GM18502 (cell line): Measurements from ENCODE around the gene SIRT7.

ENCODE experiments used
- ATAC-seq: cut with Tn5 transposase; IDR thresholded peaks from one replicate; pipeline ENCODE4 v1.9.1; 2021; ENCODE audit warnings: mild to moderate bottlenecking; ENCODE audit not compliant: unreplicated experiment, poor library complexity

The SIRT7 gene

GRCh38 chr17:81933178-81933699 lies 15.3 kb upstream of the SIRT7 start:
- no peak for ATAC-seq

DNA sequence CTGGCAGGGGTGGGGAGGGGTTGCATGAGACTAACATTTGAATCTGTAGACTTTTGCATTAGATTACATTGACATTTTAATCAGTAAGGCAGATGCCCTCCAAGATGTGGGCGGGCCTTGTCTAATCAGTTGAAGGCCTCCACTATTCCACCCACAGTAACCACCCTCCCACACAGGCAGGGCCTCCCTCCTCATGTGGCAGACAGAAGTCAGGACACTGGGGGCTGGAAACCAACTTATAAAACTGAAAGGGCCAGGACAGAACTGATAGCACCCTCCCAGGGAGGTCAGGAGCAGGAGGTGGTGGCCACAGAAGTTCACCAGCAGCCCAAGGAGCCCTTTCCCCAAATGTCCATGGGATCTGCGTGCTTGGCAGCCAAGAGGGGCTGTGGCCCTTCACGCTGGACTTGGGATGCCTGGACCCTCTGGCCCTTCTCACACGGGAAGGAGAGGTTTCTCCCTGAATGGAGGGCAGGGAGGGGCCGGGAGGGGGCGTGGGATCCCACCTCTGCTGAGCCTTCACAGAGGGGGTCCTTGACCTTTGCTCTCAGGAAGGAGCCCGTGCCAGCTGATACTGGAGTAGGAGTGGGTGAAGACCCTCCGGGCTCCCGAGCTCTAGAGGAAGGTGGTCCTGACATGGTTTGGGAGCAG lies 14.5 kb upstream of the SIRT7 start:
- no peak for ATAC-seq

GRCh38 chr17:81931557-81932332 lies 13.8 kb upstream of the SIRT7 start:
- ATAC-seq = no peak

DNA sequence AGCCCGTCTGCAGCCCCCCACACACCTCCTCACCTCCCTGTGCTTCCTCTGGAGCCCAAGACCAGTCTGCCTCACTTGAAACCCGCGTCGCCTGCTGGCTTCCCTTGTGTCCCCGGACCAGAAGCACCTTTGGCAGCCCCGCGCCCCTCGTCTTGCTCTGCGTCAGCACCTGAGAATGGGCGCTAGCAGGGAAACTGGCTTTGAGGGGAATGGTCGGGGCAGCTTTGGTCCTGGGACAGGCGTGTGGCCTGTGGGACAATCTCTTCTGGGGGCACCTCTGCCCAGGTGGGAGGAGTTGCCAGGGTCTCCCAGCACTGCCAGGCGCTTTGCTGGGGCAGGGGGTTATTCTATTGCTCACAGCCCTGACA lies 13.2 kb upstream of the SIRT7 start:
- ATAC-seq = no peak

GRCh38 chr17:81930142-81931125 lies 12.5 kb upstream of the SIRT7 start:
- no peak for ATAC-seq

GRCh38 chr17:81929253-81930141 lies 11.5 kb upstream of the SIRT7 start:
- no peak for ATAC-seq

- ATAC-seq = no peak
Observed at GRCh38 chr17:81928544-81929252, 10.7 kb upstream of the SIRT7 start.

DNA sequence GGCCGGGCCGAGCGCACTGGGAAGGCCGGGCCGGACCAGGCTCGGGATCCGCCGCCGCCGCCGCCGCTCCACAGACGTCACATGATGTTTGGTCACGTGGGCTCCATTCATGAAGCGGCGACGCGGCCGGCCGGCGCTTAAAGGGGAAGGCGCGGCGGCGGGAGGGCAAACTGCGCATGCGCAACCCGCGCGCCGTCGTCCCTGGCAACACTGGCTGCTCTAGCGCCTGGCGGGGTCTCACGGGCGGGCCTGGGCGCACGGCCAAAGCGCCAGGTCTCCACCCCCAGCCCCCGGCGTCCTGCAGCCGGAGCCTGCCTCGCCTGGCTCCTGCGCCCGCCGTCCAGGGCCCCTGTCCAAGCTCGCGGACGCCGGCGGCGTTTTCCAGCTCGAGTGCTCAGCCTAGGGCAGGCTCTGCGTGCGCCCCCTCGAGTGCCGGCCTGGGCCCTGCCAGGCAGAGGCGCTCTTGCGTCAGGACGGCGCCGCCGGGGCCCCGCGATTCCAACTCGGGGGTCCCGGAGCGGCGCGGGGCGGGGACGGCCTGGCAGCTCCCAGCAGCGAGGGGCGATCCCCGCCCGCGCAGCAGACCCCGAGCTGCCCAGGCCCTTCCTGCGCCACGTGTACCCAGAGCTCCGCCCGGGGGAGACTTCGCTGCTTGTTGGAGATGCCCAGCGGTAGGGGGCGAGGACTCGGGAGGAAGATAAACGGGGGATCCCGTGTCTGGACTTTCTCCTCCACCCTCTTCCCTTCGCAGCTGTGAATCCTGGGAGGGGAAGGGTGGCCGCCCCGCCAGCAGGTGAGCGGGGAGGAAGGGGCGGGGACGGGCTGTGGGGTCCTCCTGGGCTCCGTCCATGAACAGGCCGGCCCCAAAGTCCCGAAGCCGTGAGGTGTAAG lies 9.9 kb upstream of the SIRT7 start, which contains the start of gene MAFG:
Gene MAFG, minus strand, starts transcription at position 83 of the 891 bp plus-strand sequence. CDS start 4,550 bp downstream, outside the sequence.
- ATAC-seq = peak; percentile 58

DNA sequence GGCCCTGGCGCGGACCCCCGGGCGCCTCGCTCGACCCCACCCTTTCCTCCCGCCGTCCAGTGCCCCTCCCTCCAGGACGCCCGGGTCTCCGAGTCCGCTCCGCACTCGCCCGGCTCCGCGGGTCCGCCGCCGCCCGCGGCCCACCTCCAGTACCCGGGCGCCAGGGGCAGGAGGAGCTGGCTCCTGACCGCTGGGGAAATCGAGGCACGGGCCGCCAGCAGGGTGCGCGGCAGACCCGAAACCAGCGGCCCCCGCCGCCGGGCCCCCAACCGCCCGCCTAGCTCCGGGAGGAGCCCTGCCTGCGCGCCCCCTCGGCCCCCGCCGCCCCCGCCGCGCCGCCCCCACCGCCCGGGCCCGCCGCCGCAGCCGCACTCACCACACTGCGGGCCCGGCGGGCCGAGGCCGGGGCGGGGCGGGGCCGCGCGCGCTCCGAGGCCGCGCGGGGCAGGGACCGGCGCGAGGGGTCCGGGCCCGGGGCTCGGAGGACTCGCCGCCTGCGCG lies 9.2 kb upstream of the SIRT7 start:
- peak; percentile 19 for ATAC-seq

GRCh38 chr17:81926451-81927151 lies 8.6 kb upstream of the SIRT7 start:
- ATAC-seq = peak; percentile 11

DNA sequence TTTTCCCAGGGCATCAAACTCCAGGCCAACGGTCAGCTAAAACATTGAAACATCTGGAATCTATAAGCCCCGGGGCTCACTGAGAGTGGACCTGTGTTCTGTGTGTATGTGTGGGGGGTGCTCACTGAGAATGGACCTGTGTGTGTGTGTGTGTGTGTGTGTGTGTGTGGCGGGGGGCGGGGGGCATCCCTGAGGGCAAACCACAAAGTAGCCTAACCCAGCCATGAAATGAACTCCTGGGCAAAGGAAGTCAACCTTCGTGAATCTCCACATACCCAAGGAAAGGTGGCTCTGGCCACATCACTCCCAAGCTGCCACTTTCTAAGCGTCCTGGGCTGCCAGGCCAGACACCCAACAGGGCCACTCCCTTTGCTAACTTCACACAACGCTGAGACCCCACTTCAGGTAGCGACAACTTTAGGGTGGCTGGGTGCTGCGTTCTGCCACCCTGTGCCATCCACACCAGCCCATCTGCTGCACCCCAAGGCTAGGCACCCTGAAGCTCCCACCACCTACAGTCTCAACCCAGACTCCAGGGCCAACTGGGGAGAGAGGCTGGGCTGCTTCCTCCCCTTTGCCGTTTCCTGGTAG lies 8.0 kb upstream of the SIRT7 start:
- no peak for ATAC-seq

DNA sequence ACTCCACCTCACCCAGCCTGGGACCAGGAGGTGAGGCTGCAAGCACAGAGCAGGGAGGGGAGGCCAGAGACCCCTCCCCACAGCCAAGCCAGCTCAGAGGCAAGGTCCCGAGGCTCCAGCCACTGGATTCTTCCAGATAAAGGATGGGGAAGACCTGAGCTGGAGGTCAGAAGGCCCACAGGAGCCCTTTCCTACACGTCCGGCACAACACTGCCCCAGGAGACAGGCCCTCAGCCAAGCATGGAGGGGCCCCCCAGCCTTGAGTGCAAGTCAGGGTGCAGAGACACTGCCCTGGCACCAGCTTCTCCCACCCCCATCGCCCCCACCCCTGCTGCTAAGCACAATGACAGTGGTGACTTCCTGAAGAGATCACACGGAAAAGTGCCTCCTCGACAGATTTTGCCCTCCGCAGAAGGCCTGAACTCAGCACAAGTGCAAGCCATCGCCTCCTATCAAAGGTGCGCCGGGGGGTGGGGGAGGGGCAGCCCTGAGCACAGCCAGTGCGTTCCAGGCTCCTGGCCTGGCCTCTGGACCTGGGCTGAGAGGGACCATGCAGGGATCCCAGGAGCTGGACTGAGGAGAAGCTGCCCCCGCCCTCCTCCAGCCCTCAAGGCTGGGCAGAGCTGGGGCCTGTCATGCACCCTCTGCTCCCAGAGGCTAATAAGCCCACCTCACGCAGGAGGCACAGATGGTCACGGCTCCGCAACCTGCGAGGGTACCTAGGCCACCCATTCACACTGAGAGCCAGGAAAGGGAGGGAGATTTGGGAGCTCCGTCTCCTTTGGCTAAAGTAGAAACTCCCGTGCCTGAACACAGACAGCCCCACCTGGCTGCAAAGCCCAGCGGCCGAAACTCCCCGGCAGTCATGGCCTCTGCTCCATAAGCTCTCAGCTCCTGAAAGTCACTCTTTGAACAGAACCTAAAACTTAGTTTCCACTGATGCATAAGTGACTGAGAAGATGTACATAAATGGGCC lies 6.9 kb upstream of the SIRT7 start:
- no peak for ATAC-seq

GRCh38 chr17:81923302-81924260 lies 5.6 kb upstream of the SIRT7 start:
- no peak for ATAC-seq

DNA sequence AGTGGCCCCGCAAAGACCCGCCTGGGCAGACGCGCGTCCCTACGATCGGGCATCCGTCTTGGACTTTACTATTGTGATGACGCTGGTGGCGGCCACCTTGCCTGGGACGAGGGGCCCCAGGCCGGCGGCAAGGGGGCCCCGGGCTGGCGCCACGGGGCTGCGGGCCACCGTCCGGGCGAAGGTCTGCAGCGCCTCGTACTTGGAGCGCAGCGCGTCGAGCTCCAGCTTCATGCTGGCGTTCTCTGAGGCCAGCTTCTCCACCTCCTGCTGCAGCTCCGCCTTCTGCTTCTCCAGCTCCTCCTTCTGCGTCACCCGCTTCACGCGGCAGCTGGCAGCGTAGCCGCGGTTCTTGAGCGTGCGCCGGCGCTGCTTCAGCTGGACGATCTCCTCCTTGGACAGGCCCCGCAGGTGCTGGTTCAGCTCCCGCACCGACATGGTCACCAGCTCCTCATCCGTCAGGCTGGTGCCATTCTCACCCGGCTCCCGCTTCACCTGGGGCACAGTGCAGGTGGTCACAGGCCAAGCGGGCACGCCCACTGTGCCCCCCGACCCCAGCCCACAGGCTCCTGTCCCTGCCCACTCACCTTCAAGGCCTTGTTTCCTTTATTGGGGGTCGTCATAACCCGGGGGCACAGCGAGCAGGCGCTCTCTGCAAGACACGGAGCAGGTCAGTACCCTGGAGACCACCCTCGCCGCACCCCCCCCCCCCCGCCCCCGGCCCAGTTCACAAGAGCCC lies 4.8 kb upstream of the SIRT7 start:
- ATAC-seq = no peak
